Endodermal cell (in vitro differentiated cells): Measurements from ENCODE around the gene METRN. TPM values are rescaled to one million over a fixed set of nuclear protein-coding genes. Genes with fewer than 3 reads are reported as not detected.
A peak's percentile ranks its signal among the peaks of the same experiment; 100 is the strongest.

Source experiments
- DNase-seq: peaks from one replicate; pipeline ENCODE4 v3.0.0-alpha.2; 2017
- H3K27ac ChIP-seq: 2 replicates; pipeline ENCODE4 v1.5.1; 2013; ENCODE audit warnings: mild to moderate bottlenecking, low read depth, low read length, moderate library complexity
- H3K27me3 ChIP-seq: 2 replicates; pipeline ENCODE4 v1.6.1; 2013; ENCODE audit warnings: mild to moderate bottlenecking, low read length, moderate library complexity; ENCODE audit not compliant: insufficient read depth, control insufficient read depth, poor library complexity, severe bottlenecking
- H3K36me3 ChIP-seq: 2 replicates; pipeline ENCODE4 v1.7.0; 2013; ENCODE audit warnings: mild to moderate bottlenecking, low read length, moderate library complexity; ENCODE audit not compliant: control insufficient read depth, insufficient read depth
- H3K4me1 ChIP-seq: one replicate; pipeline ENCODE4 v1.7.0; 2013; ENCODE audit warnings: low read length; ENCODE audit not compliant: control insufficient read depth, insufficient read depth
- H3K4me3 ChIP-seq: 2 replicates; pipeline ENCODE4 v1.5.1; 2013; ENCODE audit warnings: mild to moderate bottlenecking, low read length, moderate library complexity
- H3K9ac ChIP-seq: 2 replicates; pipeline ENCODE4 v1.6.1; 2013; ENCODE audit warnings: mild to moderate bottlenecking, low read length, moderate library complexity; ENCODE audit not compliant: poor library complexity, severe bottlenecking; ENCODE audit errors: extremely low read depth
- H3K9me3 ChIP-seq: 2 replicates; pipeline ENCODE4 v1.6.1; 2013; ENCODE audit warnings: mild to moderate bottlenecking, low read length, moderate library complexity; ENCODE audit not compliant: control insufficient read depth
- H3K27ac Mint-ChIP-seq: 2 replicates; pipeline ENCODE4 v1.8.0; 2020; ENCODE audit warnings: mixed read lengths
- H3K27me3 Mint-ChIP-seq: 2 replicates; pipeline ENCODE4 v1.8.0; 2021; ENCODE audit warnings: mild to moderate bottlenecking, mixed read lengths; ENCODE audit not compliant: insufficient read depth
- H3K36me3 Mint-ChIP-seq: 2 replicates; pipeline ENCODE4 v1.8.0; 2020; ENCODE audit warnings: low read depth, mixed read lengths
- H3K4me1 Mint-ChIP-seq: 2 replicates; pipeline ENCODE4 v1.8.0; 2020; ENCODE audit warnings: mixed read lengths
- H3K4me3 Mint-ChIP-seq: 2 replicates; pipeline ENCODE4 v1.8.0; 2020; ENCODE audit warnings: mild to moderate bottlenecking, moderate library complexity, mixed read lengths
- H3K9me3 Mint-ChIP-seq: 2 replicates; pipeline ENCODE4 v1.8.0; 2020; ENCODE audit warnings: mild to moderate bottlenecking, mixed read lengths
- WGBS, 2 experiments: methylation state at CpG; one replicate each; pipeline versions ENCODE4 v1.1.5 to v1.1.7; 2013; ENCODE audit warnings: missing lambda C conversion rate in 2 of 2, mixed read lengths in 1 of 2; ENCODE audit not compliant: insufficient coverage in 1 of 2, insufficient read length in 1 of 2; 5-methylcytosine and 5-hydroxymethylcytosine counted together
- total RNA-seq, 2 donors: library from RNA; stranded (reverse); fragmentation: NEBNext Ultra II Directional in 1 of 2; extraction: Animal tissue kit (Norgen Biotek cat#: 25700) in 1 of 2; gene quantifications; 2 replicates in 1 of 2; 3 replicates in 1 of 2; pipeline ENCODE4 v1.2.1, GENCODE V29; 2021
- TF ChIP-seq, protein P1 (sequence below): fragments of 200-600 bp; sonication (generic); conservative IDR thresholded peaks from 2 replicates; pipeline ENCODE4 v1.5.0; 2021; ENCODE audit warnings: antibody characterized with exemption, mild to moderate bottlenecking

The METRN gene
- total RNA-seq, 2 donors from 2014 or later = 33.4 to 38.5 TPM

DNA sequence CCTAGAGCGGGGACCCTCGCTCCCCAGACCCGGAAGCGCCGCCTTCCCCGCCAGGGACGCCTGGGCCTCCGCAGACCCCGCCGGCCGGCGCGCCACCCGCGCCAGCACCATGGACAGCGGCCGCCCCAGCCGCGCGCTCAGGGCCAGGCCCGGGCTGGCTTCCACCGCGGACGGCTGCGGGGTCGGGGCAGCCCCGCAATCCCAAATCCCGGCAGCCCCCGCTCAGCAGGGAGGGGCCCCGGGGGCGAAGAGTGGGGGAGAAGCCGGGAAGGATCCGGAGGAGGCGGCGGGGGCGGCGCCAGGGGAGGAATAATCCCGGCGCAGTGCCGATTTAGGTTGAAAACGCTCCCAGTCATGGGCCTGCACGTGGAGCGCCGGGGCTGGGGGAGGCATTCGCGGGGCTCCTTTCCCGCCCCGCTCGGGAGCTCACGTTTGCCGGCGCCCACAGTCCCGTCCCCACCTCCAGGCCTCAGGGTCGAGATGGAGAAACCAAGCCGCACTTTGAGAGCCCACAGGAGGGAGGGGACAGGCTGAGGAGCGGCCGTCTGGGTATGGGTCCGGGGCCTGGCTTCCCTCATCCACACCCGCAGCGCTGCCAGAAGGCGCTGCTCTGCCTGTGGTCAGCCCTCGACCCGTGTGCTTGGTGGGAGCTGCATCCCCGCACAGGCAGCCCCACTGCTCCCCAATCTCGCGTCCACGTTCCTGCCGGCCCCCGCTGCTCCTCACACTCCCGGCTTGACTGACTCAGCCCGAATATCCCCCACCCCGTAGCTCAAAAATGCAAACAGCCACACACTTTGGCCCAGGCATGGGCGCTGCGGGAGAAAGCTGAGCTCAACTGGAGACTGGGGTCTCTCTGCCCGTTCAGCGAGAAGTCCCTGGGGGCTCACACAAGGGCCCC lies 14.0 kb upstream of the METRN start:
- H3K4me3 ChIP-seq = no peak overlapping the region
- H3K9ac ChIP-seq = no peak overlapping the region
- no peak overlapping the region for H3K4me3 Mint-ChIP-seq

DNA sequence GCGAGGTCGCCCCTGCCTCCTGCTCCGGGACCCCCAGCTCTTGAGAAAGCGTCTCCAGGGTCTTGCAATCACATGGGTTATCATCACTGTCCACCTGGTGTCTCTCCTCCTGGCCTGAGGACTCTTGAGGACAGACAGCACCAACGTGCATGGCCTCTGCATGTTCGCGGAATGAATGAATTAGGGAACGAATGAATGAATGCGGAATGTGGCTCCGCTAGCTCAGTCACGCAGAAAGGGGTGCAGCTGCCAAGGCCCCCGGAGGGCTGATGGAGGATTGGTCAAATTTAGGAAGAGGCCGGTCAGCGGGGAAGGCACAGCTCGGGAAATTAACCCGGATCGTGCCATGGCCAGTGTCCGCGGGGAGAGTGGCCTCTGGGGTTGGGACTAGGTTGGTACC lies 12.6 kb upstream of the METRN start:
- H3K4me3 Mint-ChIP-seq = no peak overlapping the region
- Histone ChIP-seq H3K9me3 (no peaks in the 10 kb centered on the region), H3K27ac (no peak overlapping the region), H3K9ac (no peak overlapping the region), H3K36me3 (no peaks in the 10 kb centered on the region), H3K4me3 (no peak overlapping the region), H3K4me1 (no peaks in the 10 kb centered on the region), H3K27me3 (peaks cover 92% of the 10 kb centered on the region)
- WGBS, 2 experiments = 85% methylated on average over 15 to 19 of the region's 19 CpGs
- no peak for DNase-seq
- H3K9me3 Mint-ChIP-seq = no peaks in the 10 kb centered on the region
- TF ChIP-seq, protein P1, sequence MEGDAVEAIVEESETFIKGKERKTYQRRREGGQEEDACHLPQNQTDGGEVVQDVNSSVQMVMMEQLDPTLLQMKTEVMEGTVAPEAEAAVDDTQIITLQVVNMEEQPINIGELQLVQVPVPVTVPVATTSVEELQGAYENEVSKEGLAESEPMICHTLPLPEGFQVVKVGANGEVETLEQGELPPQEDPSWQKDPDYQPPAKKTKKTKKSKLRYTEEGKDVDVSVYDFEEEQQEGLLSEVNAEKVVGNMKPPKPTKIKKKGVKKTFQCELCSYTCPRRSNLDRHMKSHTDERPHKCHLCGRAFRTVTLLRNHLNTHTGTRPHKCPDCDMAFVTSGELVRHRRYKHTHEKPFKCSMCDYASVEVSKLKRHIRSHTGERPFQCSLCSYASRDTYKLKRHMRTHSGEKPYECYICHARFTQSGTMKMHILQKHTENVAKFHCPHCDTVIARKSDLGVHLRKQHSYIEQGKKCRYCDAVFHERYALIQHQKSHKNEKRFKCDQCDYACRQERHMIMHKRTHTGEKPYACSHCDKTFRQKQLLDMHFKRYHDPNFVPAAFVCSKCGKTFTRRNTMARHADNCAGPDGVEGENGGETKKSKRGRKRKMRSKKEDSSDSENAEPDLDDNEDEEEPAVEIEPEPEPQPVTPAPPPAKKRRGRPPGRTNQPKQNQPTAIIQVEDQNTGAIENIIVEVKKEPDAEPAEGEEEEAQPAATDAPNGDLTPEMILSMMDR = no peak
- H3K27me3 Mint-ChIP-seq = peaks cover 88% of the 10 kb centered on the region
- no peak overlapping the region for H3K27ac Mint-ChIP-seq
- no peaks in the 10 kb centered on the region for H3K4me1 Mint-ChIP-seq
- H3K36me3 Mint-ChIP-seq = no peaks in the 10 kb centered on the region

More for the DNA sequence above, 14.0 kb upstream of the METRN start:
- 8 to 12% methylated on average over 27 to 76 of the region's 76 CpGs for WGBS, 2 experiments
- H3K4me1 ChIP-seq = no peaks in the 10 kb centered on the region
- no peaks in the 10 kb centered on the region for H3K9me3 ChIP-seq
- peak; percentile 91 for DNase-seq
- peaks cover 90% of the 10 kb centered on the region for H3K27me3 ChIP-seq
- no peak overlapping the region for H3K27ac ChIP-seq
- Mint-ChIP-seq H3K27me3 (peaks cover 87% of the 10 kb centered on the region), H3K27ac (no peak overlapping the region), H3K36me3 (no peaks in the 10 kb centered on the region), H3K4me1 (no peaks in the 10 kb centered on the region), H3K9me3 (no peaks in the 10 kb centered on the region)
- no peaks in the 10 kb centered on the region for H3K36me3 ChIP-seq
- TF ChIP-seq, protein P1 = no peak

DNA sequence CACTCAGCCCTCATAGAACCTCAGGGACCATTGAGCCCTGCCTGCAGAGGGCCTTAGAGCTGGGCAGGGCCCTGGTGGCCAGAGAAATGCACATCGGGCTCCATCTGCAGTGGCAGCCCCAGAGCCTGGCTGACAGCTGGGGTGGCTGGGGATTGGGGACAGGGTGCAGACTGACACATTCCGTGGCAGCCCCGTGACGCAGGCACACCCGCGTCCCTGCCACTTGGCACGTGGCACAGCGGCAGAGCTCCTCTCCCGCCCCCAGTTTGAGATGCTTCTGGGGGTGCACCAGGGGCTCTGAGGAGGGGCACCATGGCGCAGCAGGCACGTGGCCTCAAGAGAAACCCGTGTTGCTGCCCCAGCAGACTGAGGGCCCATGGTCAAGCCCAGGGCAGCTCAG lies 11.5 kb upstream of the METRN start:
- Mint-ChIP-seq H3K27ac (no peak overlapping the region), H3K4me1 (no peaks in the 10 kb centered on the region), H3K36me3 (no peaks in the 10 kb centered on the region), H3K4me3 (no peak overlapping the region), H3K27me3 (peaks cover 87% of the 10 kb centered on the region), H3K9me3 (no peaks in the 10 kb centered on the region)
- 89 to 100% methylated on average over 1 to 12 of the region's 12 CpGs for WGBS, 2 experiments
- H3K4me1 ChIP-seq = no peaks in the 10 kb centered on the region
- H3K27me3 ChIP-seq = peaks cover 92% of the 10 kb centered on the region
- no peak overlapping the region for H3K9ac ChIP-seq
- DNase-seq = no peak
- H3K4me3 ChIP-seq = no peak overlapping the region
- H3K36me3 ChIP-seq = no peaks in the 10 kb centered on the region
- no peak overlapping the region for H3K27ac ChIP-seq
- H3K9me3 ChIP-seq = no peaks in the 10 kb centered on the region
- TF ChIP-seq, protein P1 = peak; percentile 16
